GM18502 (cell line): Measurements from ENCODE around the gene MGAT2.
"Not testable (repeated sequence)": the region's sequence is repeated elsewhere in the genome, so short reads cannot be mapped to it uniquely, and the experiment has no call there.

Experiments used
- ATAC-seq: cut with Tn5 transposase; IDR thresholded peaks from one replicate; pipeline ENCODE4 v1.9.1; 2021; ENCODE audit warnings: mild to moderate bottlenecking; ENCODE audit not compliant: unreplicated experiment, poor library complexity

MGAT2 gene

GRCh38 chr14:49620182-49621113 lies at the start of gene MGAT2, which contains the start of gene RPL36AL:
Gene MGAT2, plus strand, starts transcription at chr14:49620799. Its CDS starts 470 bp downstream, at chr14:49621269.
Gene RPL36AL, minus strand, starts transcription at chr14:49620626. Its CDS starts 1,522 bp downstream, at chr14:49619104.
- peak; percentile 93 for ATAC-seq

- no peak for ATAC-seq
Observed at GRCh38 chr14:49574038-49574437, 46.6 kb upstream of the MGAT2 start.

GRCh38 chr14:49578141-49578540 lies 42.5 kb upstream of the MGAT2 start:
- no peak for ATAC-seq

GRCh38 chr14:49579841-49580240 lies 40.8 kb upstream of the MGAT2 start:
- ATAC-seq: no peak

- ATAC-seq: no peak
Observed at GRCh38 chr14:49581209-49582112, 39.1 kb upstream of the MGAT2 start.

- no peak for ATAC-seq
Observed at GRCh38 chr14:49582113-49582977, 38.3 kb upstream of the MGAT2 start.

- no peak for ATAC-seq
Observed at GRCh38 chr14:49583629-49584028, 37.0 kb upstream of the MGAT2 start.

- ATAC-seq: no peak
Observed at GRCh38 chr14:49584058-49584457, 36.5 kb upstream of the MGAT2 start.

- not testable (repeated sequence) for ATAC-seq
Observed at GRCh38 chr14:49584981-49585640, 35.5 kb upstream of the MGAT2 start.

- peak; percentile 84 for ATAC-seq
Observed at GRCh38 chr14:49585803-49586672, 34.6 kb upstream of the MGAT2 start, which contains the start of gene RPS29. Gene RPS29, minus strand, starts transcription at chr14:49586380. Its CDS starts 34 bp downstream, at chr14:49586346.

GRCh38 chr14:49586673-49587460 lies 33.7 kb upstream of the MGAT2 start:
- peak; percentile 33 for ATAC-seq

GRCh38 chr14:49589387-49589786 lies 31.2 kb upstream of the MGAT2 start:
- ATAC-seq: no peak

- no peak for ATAC-seq
Observed at GRCh38 chr14:49593016-49593415, 27.6 kb upstream of the MGAT2 start.

GRCh38 chr14:49594347-49595091 lies 26.1 kb upstream of the MGAT2 start:
- ATAC-seq: no peak

GRCh38 chr14:49598189-49598484 lies 22.5 kb upstream of the MGAT2 start:
- no peak for ATAC-seq

GRCh38 chr14:49598485-49599300 lies 21.9 kb upstream of the MGAT2 start, which contains the start of gene LRR1:
Gene LRR1, plus strand, starts transcription at chr14:49598940. Its CDS starts 81 bp downstream, at chr14:49599021.
- peak; percentile 55 for ATAC-seq
